Muscle layer of colon (tissue), 2 donors: ENCODE measurements around the gene GREB1.

ENCODE experiments used
- H3K27ac ChIP-seq: one replicate; pipeline ENCODE4 v1.7.0; 2013; ENCODE audit warnings: low read depth, mild to moderate bottlenecking, low read length, moderate library complexity
- H3K27me3 ChIP-seq, 2 donors: one replicate each; pipeline ENCODE4 v1.7.0; 2013; ENCODE audit warnings: low read length in 2 of 2, mild to moderate bottlenecking in 2 of 2; ENCODE audit not compliant: insufficient read depth in 2 of 2, control insufficient read depth in 1 of 2
- H3K36me3 ChIP-seq: one replicate; pipeline ENCODE4 v1.7.0; 2013; ENCODE audit warnings: mild to moderate bottlenecking, low read length; ENCODE audit not compliant: insufficient read depth
- H3K4me1 ChIP-seq: one replicate; pipeline ENCODE4 v1.7.0; 2013; ENCODE audit warnings: mild to moderate bottlenecking, low read length; ENCODE audit not compliant: insufficient read depth
- H3K4me3 ChIP-seq, 2 donors: one replicate each; pipeline ENCODE4 v1.7.0; 2013; ENCODE audit warnings: low read length in 2 of 2, low read depth in 1 of 2, mild to moderate bottlenecking in 1 of 2, moderate library complexity in 1 of 2
- H3K9ac ChIP-seq: one replicate; pipeline ENCODE4 v1.7.0; 2013; ENCODE audit warnings: low read length
- H3K9me3 ChIP-seq: one replicate; pipeline ENCODE4 v1.7.0; 2013; ENCODE audit warnings: mild to moderate bottlenecking, low read length
- donor health status: abdominal sarcoma.
- donor health status: Adenocarcinoma of cecum.

Gene GREB1

DNA sequence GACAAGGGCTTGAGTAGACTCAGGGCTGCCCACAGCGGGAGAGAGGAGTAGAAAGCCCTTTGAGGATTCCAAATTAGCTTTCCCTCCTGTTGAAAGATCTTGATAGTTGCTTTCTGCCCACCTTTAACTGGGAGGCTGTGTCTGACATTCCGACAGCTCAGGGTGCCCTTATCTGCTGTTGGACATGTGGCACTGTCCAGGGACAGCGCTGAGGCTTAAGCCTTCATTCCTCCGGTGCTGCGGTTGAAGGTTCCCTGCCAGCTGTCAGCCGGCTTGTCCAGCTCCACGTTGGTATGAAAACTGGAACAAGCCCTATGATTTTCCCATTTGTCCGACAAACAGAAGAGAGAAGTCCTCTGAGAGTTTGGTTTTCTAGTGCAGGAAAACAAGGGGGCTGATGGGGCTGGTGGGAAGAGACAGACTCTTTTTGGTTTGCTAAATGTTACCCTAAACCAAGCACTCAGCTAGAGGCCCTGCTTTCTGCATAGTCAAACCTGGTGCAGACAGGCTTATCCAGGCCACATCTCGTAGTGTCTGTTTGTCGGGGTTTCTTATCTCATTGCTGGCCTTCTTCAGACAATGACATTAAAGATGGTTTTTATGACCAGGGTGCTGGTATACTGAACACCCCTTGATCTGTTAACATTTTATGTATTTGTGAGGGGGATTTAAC lies 24.5 kb downstream of the GREB1 start:
- Histone ChIP-seq H3K27ac (no peak overlapping the region), H3K4me3 (no peak overlapping the region), H3K36me3 (no peaks in the 10 kb centered on the region), H3K27me3 (peaks cover 0 to 13% of the 10 kb centered on the region in 2 donors), H3K4me1 (no peaks in the 10 kb centered on the region), H3K9ac (no peak overlapping the region), H3K9me3 (no peaks in the 10 kb centered on the region)

DNA sequence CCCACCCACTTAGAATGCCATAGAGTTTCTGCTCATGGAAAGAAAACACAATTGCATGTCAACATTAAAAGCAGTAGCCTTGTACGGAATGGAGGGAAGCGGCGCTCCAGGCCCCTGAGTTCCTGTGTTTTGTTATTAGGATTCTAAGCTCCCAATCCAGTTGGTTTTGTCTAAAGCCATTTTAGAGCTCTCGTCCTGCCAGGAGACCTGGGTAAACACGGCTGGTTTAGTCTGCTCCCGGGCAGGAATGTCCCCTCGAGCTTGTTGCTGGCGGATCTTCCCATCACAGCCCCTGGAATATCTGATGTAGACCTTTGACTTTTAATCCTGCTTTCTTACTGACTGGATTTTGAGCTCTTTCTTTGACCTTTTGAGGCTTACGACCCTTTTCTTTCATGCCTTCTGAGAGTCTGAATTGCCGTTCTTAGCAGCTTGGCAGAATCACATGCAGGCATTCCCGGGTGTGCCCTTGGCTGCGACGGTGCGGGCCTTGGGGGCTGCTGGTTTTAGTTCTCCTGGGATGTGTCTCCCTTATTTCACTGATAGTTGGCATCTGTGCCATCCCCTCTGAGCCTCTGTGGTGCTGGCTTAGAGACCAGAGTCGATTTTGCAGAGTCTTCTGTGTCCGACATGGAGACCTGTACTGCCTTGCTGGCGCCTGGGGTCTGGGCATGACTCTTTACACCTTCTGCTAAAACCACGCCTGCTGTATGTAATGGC lies 25.4 kb downstream of the GREB1 start:
- H3K4me1 ChIP-seq: no peaks in the 10 kb centered on the region
- H3K27ac ChIP-seq: no peak overlapping the region
- no peaks in the 10 kb centered on the region for H3K36me3 ChIP-seq
- H3K27me3 ChIP-seq: peaks cover 0 to 13% of the 10 kb centered on the region in 2 donors
- no peaks in the 10 kb centered on the region for H3K9me3 ChIP-seq
- H3K4me3 ChIP-seq: no peak overlapping the region
- no peak overlapping the region for H3K9ac ChIP-seq

DNA sequence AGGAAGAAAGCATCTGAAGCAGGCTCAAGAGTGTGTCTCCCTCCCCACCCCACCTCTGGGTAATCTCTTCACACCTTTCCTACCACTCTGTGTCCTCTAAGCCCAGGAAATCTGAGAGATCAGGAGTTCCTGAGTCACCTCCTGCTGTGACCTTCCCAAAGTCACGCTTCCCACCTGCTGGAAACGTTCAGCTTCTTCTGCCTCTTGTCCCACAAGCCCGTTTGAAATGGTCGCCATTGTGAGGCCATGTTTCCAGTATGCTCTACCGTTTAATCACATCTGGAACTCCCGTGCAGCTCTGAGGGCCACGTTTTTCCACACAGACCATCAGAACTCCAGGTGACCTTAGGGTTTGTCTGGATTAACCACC lies 25.9 kb downstream of the GREB1 start:
- H3K9me3 ChIP-seq: no peaks in the 10 kb centered on the region
- no peaks in the 10 kb centered on the region for H3K36me3 ChIP-seq
- peaks cover 0 to 13% of the 10 kb centered on the region in 2 donors for H3K27me3 ChIP-seq
- no peak overlapping the region for H3K9ac ChIP-seq
- no peaks in the 10 kb centered on the region for H3K4me1 ChIP-seq
- no peak overlapping the region for H3K4me3 ChIP-seq
- H3K27ac ChIP-seq: no peak overlapping the region

DNA sequence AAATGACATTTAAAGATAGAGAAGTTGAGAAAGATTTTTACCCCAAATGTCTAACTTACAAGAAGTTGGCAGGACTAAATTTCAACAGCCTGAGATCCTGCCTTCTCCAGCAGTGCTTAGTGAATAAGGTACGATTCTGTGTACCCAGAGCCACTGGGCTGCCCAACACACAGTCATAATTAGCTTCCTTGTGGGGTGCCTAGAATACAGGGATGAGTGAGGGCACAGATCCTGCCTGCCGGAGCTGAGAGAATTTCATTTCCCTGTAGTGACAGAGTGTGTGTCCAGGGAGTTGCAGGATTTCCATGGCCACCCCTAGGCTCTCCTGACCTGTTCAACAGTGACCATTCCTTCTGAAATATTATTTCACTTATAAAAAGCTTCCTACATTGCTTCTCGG lies 27.0 kb downstream of the GREB1 start:
- Histone ChIP-seq H3K4me3 (no peak overlapping the region), H3K27ac (no peak overlapping the region), H3K9me3 (no peaks in the 10 kb centered on the region), H3K4me1 (no peaks in the 10 kb centered on the region), H3K9ac (no peak overlapping the region), H3K36me3 (no peaks in the 10 kb centered on the region), H3K27me3 (peaks cover 0 to 13% of the 10 kb centered on the region in 2 donors)

DNA sequence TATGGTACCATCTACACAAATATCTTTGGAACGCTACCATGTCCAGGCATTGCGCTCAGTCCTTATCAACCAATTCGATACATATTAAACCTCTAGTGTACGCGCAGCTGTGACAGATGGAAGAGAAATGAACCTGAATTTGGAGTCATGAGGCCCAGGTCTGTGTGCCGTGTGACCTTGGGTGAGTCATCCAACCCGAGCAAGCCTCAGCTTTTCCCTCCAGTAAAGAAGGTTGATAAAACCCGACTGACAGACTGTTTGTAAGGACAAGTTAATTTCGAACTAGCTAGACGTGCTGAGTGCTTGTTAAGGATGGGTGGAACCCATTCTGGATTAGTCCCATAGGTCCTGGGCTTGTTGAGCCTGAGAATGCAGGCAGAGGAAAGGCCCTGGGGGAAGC lies 28.2 kb downstream of the GREB1 start:
- no peaks in the 10 kb centered on the region for H3K9me3 ChIP-seq
- H3K27me3 ChIP-seq: peaks cover 0 to 7% of the 10 kb centered on the region in 2 donors
- no peak overlapping the region for H3K4me3 ChIP-seq
- H3K9ac ChIP-seq: no peak overlapping the region
- H3K27ac ChIP-seq: no peak overlapping the region
- H3K4me1 ChIP-seq: no peaks in the 10 kb centered on the region
- H3K36me3 ChIP-seq: no peaks in the 10 kb centered on the region

DNA sequence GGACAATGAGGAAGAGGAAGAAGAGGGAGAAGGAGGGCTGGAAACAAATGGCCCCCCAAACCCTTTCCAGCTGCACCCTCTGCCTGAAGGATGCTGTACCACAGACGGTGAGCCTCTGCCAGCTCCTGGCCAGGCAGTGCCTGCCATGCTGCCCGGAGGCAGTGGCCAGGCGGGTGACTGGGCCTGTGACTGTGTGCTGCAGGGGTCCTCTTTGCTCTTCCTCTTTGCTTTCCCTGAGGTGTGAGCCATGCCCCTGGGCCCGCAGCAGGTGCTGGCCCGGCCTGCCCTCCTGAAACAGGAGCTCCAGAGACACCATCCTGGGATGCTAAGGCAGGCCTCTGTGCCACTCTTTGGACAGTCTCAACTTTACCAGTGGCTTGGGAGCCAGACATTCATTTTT lies 28.6 kb downstream of the GREB1 start:
- no peak overlapping the region for H3K9ac ChIP-seq
- H3K4me1 ChIP-seq: no peaks in the 10 kb centered on the region
- no peaks in the 10 kb centered on the region for H3K36me3 ChIP-seq
- peaks cover 0 to 7% of the 10 kb centered on the region in 2 donors for H3K27me3 ChIP-seq
- H3K27ac ChIP-seq: no peak overlapping the region
- no peak overlapping the region for H3K4me3 ChIP-seq
- H3K9me3 ChIP-seq: no peaks in the 10 kb centered on the region

DNA sequence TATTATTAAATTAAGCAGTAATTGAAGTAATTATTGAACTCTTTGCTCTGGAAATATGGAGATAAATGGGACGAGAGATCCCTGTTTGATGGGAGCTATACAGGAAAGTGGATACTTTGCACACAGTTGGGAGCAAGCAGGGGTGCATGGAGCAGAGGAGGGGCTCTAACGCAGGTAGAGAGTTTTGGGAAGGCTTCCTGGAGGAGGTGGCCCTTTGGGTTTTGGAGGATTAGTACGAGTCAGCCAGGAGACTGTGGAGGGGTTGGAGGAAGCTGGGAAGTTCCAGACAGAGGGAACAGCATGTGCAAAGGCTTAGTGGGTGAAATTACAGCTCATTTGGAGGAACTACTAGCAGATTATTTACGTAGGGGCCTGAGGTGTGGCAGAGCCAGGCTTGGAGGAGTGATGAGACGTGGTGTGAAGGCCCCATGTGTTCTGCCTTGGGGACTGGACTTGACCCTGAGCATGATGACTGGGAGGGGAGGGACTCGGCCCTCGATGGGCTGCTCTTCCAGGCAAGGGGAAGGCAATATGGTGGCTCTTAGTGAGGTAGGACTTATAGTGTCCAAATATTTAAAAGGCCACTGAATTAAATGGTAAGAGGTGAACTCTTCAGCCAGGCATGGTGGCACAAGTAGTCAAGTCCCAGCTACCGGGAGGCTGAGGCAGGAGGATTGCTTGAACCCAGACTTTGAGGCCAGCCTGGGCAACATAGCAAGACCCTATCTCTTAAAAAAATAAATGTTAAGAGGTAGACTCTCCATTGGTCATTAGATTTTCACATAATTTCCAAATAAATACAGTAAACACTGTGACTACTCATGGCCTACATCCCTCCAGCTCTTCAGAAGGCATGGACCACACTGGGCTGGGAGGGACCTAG lies 30.2 kb downstream of the GREB1 start:
- Histone ChIP-seq H3K9ac (no peak overlapping the region), H3K4me3 (no peak overlapping the region), H3K9me3 (no peaks in the 10 kb centered on the region), H3K36me3 (no peaks in the 10 kb centered on the region), H3K27me3 (peaks cover 0 to 7% of the 10 kb centered on the region in 2 donors), H3K4me1 (no peaks in the 10 kb centered on the region), H3K27ac (no peak overlapping the region)

DNA sequence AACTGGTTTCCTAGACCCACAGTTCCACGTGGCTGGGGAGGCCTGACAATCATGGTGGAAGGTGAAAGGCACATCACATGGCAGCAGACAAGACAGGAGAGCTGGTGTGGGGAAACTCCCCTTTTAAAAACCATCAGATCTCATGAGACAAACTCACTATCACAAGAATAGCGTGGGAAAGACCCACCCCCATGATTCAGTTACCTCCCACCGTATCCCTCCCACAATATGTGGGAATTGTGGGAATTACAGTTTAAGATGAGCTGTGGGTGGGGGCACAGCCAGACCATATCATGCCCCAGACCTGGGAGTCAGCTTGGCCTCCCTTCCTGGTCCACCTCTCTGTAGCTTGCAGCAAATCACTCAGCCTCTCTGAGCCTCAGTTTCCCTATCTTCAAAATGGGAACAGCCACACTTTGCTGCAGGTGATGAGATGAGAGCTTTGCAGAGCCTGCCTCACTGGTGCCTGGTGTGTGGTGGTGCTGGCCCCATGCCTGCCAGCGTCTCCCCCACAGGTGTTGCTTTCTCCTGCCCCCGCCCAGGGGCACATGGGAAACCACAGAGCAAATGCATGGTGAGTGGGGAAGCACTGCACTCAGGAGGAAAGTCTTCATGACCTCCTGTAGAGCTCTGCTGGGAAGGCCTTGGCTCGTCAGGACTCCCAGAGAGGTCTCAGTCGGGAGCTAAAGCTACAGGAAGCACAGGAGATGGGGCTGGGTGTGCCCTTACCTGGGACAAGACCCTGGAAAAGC lies 31.1 kb downstream of the GREB1 start:
- no peak overlapping the region for H3K27ac ChIP-seq
- no peaks in the 10 kb centered on the region for H3K36me3 ChIP-seq
- no peaks in the 10 kb centered on the region for H3K9me3 ChIP-seq
- no peak overlapping the region for H3K4me3 ChIP-seq
- H3K9ac ChIP-seq: no peak overlapping the region
- H3K4me1 ChIP-seq: no peaks in the 10 kb centered on the region
- no peaks in the 10 kb centered on the region for H3K27me3 ChIP-seq

DNA sequence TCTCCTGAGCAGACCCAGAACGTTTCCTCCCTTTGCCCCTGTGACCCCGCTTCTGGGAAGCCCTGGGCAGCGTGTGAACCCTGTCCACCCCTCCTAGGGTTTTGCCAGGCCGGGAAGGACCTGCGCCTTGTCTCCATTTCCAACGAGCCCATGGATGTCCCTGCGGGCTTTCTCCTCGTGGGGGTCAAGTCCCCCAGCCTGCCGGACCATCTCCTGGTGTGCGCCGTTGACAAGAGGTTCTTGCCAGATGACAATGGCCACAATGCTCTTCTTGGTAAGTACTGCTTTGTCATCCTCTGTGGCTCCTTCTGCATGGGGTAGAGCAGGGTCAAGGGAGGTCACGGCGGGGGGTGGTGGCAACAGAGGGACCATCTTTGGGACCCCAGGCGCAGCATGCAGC lies 32.5 kb downstream of the GREB1 start:
- Histone ChIP-seq H3K27me3 (no peaks in the 10 kb centered on the region), H3K9me3 (no peaks in the 10 kb centered on the region), H3K27ac (no peak overlapping the region), H3K36me3 (no peaks in the 10 kb centered on the region), H3K4me1 (no peaks in the 10 kb centered on the region), H3K9ac (no peak overlapping the region), H3K4me3 (no peak overlapping the region)

DNA sequence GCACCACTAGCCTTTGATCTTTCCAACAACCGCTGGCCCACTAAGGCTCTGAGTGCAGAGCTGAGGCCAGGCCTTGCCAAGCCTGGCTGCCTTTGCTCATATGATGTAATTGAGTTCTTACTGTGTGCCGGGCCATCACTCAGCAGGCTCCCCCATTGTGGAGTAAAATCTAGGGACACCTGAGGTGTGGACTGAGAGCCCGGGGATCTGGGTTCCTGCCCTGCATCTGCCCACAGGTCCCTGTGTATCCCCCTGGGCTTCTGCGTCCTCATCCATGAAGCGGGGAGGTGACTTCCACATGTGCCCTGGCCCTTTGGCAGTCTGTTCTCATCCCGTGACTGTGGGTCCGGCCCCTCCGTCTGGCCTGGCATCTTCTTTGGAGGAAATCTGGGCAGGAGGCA lies 33.8 kb downstream of the GREB1 start:
- Histone ChIP-seq H3K27ac (no peak overlapping the region), H3K4me3 (no peak overlapping the region), H3K4me1 (no peaks in the 10 kb centered on the region), H3K9ac (no peak overlapping the region), H3K27me3 (no peaks in the 10 kb centered on the region), H3K36me3 (no peaks in the 10 kb centered on the region), H3K9me3 (no peaks in the 10 kb centered on the region)

DNA sequence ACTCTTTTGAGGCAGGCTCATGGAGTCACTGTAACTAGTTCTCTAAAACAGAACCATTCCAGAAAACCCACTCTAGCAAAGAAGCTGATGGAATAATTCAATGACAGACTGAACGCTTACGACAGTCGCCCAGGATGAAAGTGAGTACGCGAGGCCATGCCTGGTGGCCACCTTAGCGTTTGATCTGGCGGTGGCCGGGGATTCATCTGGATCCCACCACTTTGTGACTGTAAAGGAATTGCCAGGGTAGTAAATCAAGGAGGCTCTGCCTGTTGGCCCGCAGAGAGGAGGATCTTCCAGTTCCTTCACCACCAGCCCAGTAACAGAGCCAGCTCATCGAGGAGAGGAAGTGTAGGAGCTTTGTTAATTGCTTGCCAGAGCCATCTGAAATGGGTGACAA lies 34.6 kb downstream of the GREB1 start:
- no peaks in the 10 kb centered on the region for H3K36me3 ChIP-seq
- peaks cover 2% of the 10 kb centered on the region for H3K4me1 ChIP-seq
- no peak overlapping the region for H3K9ac ChIP-seq
- no peaks in the 10 kb centered on the region for H3K27me3 ChIP-seq
- no peak overlapping the region for H3K4me3 ChIP-seq
- no peaks in the 10 kb centered on the region for H3K9me3 ChIP-seq
- no peak overlapping the region for H3K27ac ChIP-seq
